ENCODE data around the gene TALDO1. TPM values are rescaled to one million over a fixed set of nuclear protein-coding genes. Genes with fewer than 3 reads are reported as not detected.
A peak's percentile ranks its signal among the peaks of the same experiment; 100 is the strongest.

The TALDO1 gene
- total and polyA plus RNA-seq, 10 of the 15 experiments (the other 5 are each of a cell fraction or from before 2014, with no cell fraction given) = 121 to 302 (median 182) TPM

DNA sequence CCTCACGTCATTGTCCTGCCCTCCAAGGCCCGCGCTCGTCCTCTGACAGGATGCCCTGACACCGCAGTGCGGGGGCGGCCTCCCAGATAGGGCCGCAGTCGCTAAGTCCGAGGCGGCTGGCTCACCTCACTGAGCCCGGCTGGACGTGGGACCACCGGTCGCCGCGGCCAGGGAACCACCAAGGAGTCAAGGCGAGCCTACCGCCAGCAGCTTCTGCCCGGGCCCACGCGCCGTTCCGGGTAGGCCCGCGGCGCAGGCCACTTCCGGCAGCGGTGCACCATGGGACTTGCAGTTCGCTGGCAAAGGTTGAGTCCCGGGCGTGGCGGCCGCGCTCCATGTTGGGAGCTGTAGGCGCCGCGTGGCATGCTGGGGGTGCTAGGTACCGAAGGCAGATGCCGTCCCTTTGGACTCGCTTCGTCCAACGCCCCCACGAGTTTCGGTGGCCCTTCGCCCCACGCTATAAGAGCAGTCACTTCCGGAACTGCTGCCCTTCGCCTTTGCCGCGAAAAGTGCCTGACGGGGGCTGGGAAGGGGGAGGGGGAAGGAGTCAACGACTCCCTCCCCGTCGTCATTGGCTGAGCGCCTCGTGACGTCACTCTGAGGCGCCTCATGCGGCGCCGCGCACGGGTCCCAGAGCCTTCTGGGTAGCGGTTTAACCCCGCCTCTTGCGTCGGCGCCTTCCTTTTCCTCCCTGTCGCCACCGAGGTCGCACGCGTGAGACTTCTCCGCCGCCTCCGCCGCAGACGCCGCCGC lies 62.2 kb downstream of the TALDO1 start, which contains the start of gene RPLP2 (continued):
- no peak; the same call in 1 of the 2 replicates for TF ChIP-seq BACH1 (IDR thresholded peaks at IDR 0.05; ENCODE audit: borderline replicate concordance)
- no peak; the same call in 1 of the 2 replicates for TF ChIP-seq RFX5 (IDR thresholded peaks at IDR 0.05; ENCODE audit: low read depth, low read length)
- TF ChIP-seq, protein P1, sequence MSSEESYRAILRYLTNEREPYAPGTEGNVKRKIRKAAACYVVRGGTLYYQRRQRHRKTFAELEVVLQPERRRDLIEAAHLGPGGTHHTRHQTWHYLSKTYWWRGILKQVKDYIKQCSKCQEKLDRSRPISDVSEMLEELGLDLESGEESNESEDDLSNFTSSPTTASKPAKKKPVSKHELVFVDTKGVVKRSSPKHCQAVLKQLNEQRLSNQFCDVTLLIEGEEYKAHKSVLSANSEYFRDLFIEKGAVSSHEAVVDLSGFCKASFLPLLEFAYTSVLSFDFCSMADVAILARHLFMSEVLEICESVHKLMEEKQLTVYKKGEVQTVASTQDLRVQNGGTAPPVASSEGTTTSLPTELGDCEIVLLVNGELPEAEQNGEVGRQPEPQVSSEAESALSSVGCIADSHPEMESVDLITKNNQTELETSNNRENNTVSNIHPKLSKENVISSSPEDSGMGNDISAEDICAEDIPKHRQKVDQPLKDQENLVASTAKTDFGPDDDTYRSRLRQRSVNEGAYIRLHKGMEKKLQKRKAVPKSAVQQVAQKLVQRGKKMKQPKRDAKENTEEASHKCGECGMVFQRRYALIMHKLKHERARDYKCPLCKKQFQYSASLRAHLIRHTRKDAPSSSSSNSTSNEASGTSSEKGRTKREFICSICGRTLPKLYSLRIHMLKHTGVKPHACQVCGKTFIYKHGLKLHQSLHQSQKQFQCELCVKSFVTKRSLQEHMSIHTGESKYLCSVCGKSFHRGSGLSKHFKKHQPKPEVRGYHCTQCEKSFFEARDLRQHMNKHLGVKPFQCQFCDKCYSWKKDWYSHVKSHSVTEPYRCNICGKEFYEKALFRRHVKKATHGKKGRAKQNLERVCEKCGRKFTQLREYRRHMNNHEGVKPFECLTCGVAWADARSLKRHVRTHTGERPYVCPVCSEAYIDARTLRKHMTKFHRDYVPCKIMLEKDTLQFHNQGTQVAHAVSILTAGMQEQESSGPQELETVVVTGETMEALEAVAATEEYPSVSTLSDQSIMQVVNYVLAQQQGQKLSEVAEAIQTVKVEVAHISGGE (CRISPR knock-in tag; IDR thresholded peaks at IDR 0.05) = no peak; the same call in 1 of the 2 replicates
- peak; percentile 100 for TF ChIP-seq NBN (IDR thresholded peaks at IDR 0.05)
- TF ChIP-seq ZNF217 (IDR thresholded peaks at IDR 0.05) = no peak
- no peak for TF ChIP-seq BMI1 (IDR thresholded peaks at IDR 0.05; ENCODE audit: borderline replicate concordance)
- TF ChIP-seq TAF1 (IDR thresholded peaks at IDR 0.05; ENCODE audit: borderline replicate concordance, low read depth, low read length) = peak; percentile 97
- TF ChIP-seq RB1 (IDR thresholded peaks at IDR 0.05; ENCODE audit: borderline replicate concordance) = no peak
- TF ChIP-seq SREBF2 (IDR thresholded peaks at IDR 0.05; ENCODE audit: low read length) = no peak
- TF ChIP-seq TCF12 (IDR thresholded peaks at IDR 0.05; ENCODE audit: low read depth, low read length) = peak; percentile 48; the same call in 1 of the 2 replicates
- TF ChIP-seq CBFB (IDR thresholded peaks at IDR 0.05; ENCODE audit: low read depth) = peak; percentile 66; the same call in 1 of the 2 replicates
- TF ChIP-seq, protein P2, sequence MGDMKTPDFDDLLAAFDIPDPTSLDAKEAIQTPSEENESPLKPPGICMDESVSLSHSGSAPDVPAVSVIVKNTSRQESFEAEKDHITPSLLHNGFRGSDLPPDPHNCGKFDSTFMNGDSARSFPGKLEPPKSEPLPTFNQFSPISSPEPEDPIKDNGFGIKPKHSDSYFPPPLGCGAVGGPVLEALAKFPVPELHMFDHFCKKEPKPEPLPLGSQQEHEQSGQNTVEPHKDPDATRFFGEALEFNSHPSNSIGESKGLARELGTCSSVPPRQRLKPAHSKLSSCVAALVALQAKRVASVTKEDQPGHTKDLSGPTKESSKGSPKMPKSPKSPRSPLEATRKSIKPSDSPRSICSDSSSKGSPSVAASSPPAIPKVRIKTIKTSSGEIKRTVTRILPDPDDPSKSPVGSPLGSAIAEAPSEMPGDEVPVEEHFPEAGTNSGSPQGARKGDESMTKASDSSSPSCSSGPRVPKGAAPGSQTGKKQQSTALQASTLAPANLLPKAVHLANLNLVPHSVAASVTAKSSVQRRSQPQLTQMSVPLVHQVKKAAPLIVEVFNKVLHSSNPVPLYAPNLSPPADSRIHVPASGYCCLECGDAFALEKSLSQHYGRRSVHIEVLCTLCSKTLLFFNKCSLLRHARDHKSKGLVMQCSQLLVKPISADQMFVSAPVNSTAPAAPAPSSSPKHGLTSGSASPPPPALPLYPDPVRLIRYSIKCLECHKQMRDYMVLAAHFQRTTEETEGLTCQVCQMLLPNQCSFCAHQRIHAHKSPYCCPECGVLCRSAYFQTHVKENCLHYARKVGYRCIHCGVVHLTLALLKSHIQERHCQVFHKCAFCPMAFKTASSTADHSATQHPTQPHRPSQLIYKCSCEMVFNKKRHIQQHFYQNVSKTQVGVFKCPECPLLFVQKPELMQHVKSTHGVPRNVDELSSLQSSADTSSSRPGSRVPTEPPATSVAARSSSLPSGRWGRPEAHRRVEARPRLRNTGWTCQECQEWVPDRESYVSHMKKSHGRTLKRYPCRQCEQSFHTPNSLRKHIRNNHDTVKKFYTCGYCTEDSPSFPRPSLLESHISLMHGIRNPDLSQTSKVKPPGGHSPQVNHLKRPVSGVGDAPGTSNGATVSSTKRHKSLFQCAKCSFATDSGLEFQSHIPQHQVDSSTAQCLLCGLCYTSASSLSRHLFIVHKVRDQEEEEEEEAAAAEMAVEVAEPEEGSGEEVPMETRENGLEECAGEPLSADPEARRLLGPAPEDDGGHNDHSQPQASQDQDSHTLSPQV (IDR thresholded peaks at IDR 0.05) = no peak
- TF ChIP-seq NFXL1 (IDR thresholded peaks at IDR 0.05; ENCODE audit: borderline replicate concordance) = no peak
- TF ChIP-seq MTA3 (IDR thresholded peaks at IDR 0.05; ENCODE audit: borderline replicate concordance, low read length) = no peak
- TF ChIP-seq, protein P3, sequence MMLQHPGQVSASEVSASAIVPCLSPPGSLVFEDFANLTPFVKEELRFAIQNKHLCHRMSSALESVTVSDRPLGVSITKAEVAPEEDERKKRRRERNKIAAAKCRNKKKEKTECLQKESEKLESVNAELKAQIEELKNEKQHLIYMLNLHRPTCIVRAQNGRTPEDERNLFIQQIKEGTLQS (IDR thresholded peaks at IDR 0.05; ENCODE audit: borderline replicate concordance, extremely low read depth, low read depth, low read length) = peak; percentile 91
- no peak for TF ChIP-seq SUZ12 (IDR thresholded peaks at IDR 0.05; ENCODE audit: unreplicated experiment)
- TF ChIP-seq, protein P4, sequence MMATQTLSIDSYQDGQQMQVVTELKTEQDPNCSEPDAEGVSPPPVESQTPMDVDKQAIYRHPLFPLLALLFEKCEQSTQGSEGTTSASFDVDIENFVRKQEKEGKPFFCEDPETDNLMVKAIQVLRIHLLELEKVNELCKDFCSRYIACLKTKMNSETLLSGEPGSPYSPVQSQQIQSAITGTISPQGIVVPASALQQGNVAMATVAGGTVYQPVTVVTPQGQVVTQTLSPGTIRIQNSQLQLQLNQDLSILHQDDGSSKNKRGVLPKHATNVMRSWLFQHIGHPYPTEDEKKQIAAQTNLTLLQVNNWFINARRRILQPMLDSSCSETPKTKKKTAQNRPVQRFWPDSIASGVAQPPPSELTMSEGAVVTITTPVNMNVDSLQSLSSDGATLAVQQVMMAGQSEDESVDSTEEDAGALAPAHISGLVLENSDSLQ (IDR thresholded peaks at IDR 0.05) = peak; percentile 80
- TF ChIP-seq, protein P5, sequence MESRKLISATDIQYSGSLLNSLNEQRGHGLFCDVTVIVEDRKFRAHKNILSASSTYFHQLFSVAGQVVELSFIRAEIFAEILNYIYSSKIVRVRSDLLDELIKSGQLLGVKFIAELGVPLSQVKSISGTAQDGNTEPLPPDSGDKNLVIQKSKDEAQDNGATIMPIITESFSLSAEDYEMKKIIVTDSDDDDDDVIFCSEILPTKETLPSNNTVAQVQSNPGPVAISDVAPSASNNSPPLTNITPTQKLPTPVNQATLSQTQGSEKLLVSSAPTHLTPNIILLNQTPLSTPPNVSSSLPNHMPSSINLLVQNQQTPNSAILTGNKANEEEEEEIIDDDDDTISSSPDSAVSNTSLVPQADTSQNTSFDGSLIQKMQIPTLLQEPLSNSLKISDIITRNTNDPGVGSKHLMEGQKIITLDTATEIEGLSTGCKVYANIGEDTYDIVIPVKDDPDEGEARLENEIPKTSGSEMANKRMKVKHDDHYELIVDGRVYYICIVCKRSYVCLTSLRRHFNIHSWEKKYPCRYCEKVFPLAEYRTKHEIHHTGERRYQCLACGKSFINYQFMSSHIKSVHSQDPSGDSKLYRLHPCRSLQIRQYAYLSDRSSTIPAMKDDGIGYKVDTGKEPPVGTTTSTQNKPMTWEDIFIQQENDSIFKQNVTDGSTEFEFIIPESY (IDR thresholded peaks at IDR 0.05) = no peak
- peak; percentile 39 for TF ChIP-seq BRCA1 (IDR thresholded peaks at IDR 0.05; ENCODE audit: low read depth, low read length)

Measured in GM12878 (cell line).